ENCODE results near the gene SLCO2A1. TPM values are rescaled to one million over a fixed set of nuclear protein-coding genes. Genes with fewer than 3 reads are reported as not detected.

SLCO2A1 gene
- total RNA-seq, 2 donors from 2014 or later, result 7.0 to 17.5 TPM

DNA sequence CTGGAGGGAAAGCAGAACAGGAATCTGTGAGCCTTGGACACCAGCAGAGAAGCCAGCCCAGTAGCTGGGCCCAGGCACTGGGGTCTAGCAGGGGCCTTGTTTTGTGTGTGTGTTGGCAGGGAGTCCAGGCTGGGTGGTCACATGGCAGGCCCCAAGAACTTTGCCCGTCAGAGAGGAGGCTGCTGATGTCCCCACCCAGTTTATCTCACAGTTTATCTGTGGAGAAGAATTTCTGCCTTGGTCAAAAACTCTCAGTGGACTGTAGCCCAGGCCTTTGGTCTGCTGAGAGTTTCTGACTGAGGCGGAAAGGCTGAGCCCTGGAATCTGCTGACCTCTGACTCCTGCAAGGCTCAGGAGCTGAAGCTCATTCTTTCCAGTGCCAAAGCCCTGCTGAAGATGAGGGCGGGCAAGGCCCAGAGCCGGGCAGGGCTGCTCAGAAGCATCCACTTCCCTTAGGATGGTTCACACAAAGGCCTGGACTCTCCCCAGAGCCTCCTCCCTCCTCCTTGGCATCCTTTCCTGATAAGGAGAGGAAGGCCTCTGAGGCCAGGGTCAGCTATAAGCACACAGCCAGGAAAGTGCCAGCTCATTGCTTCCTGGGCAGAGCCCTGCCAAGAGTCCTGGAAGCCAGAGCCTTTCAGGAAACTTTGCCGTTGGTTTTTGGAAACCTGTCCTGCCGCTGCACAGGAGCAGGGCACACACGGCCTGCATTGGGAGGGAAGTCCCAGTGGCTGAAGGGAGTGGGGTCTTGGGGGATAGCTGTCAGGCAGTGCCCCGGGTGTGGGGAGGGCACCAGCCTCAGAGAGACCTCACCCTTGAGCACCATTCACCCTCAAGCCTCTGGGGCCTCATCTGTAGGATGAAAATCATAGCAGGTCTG lies 37.2 kb upstream of the SLCO2A1 start:
- no peak overlapping the region for H3K4me3 ChIP-seq
- ATAC-seq, result peak; percentile 69
- H3K36me3 ChIP-seq (replicated peaks in 1 of 2; ENCODE audit: insufficient read depth in 1 of 2, low read depth in 2 of 2), result no peaks in the 10 kb centered on the region
- H3K27me3 ChIP-seq, result no peaks in the 10 kb centered on the region
- intact Hi-C loops (cut with DNase I), result no loop called here
- DNase-seq, result peak in 2 of 4 donors; percentile 19 to 35
- no peaks in the 10 kb centered on the region for H3K9me3 ChIP-seq
- H3K4me1 ChIP-seq, result no peaks in the 10 kb centered on the region
- TF ChIP-seq, protein P1, sequence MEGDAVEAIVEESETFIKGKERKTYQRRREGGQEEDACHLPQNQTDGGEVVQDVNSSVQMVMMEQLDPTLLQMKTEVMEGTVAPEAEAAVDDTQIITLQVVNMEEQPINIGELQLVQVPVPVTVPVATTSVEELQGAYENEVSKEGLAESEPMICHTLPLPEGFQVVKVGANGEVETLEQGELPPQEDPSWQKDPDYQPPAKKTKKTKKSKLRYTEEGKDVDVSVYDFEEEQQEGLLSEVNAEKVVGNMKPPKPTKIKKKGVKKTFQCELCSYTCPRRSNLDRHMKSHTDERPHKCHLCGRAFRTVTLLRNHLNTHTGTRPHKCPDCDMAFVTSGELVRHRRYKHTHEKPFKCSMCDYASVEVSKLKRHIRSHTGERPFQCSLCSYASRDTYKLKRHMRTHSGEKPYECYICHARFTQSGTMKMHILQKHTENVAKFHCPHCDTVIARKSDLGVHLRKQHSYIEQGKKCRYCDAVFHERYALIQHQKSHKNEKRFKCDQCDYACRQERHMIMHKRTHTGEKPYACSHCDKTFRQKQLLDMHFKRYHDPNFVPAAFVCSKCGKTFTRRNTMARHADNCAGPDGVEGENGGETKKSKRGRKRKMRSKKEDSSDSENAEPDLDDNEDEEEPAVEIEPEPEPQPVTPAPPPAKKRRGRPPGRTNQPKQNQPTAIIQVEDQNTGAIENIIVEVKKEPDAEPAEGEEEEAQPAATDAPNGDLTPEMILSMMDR (IDR thresholded peaks at IDR 0.05), result no peak
- TF ChIP-seq POLR2A (IDR thresholded peaks at IDR 0.05), result no peak
- WGBS, 2 donors, result 46 to 74% methylated on average over 4 to 8 of the region's 8 CpGs
- peak overlapping the region in 1 of 4 donors; percentile 61 for H3K27ac ChIP-seq

DNA sequence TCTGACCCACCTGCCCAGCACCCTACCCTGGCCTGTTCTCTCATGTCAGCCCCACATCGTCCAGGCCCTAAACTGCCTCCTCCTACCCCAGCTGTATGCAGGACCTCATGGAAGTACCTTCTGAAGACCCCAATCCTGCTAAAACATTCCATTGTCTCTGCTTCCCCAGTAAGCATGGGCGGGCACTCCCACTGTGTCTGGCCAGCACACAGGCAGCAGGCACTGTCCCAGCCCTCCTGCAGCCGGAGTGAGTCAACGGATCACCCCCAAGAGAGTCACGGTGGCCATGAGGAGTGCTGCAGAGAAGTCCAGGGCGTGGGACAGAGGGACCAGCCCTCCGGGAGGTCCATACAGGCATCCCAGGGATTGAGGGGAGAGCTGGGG lies 36.4 kb upstream of the SLCO2A1 start:
- no peaks in the 10 kb centered on the region for H3K27me3 ChIP-seq
- peak overlapping the region in 1 of 4 donors; percentile 61 for H3K27ac ChIP-seq
- ATAC-seq (no peak), DNase-seq (no peak)
- peaks cover 2% of the 10 kb centered on the region for H3K4me1 ChIP-seq
- intact Hi-C loops (cut with DNase I), result no loop called here
- TF ChIP-seq, protein P1 (IDR thresholded peaks at IDR 0.05), result no peak
- no peak for TF ChIP-seq POLR2A (IDR thresholded peaks at IDR 0.05)
- 75 to 85% methylated on average over 4 to 7 of the region's 7 CpGs for WGBS, 2 donors
- no peaks in the 10 kb centered on the region for H3K9me3 ChIP-seq
- H3K4me3 ChIP-seq, result no peak overlapping the region
- H3K36me3 ChIP-seq (replicated peaks in 1 of 2; ENCODE audit: insufficient read depth in 1 of 2, low read depth in 2 of 2), result no peaks in the 10 kb centered on the region

DNA sequence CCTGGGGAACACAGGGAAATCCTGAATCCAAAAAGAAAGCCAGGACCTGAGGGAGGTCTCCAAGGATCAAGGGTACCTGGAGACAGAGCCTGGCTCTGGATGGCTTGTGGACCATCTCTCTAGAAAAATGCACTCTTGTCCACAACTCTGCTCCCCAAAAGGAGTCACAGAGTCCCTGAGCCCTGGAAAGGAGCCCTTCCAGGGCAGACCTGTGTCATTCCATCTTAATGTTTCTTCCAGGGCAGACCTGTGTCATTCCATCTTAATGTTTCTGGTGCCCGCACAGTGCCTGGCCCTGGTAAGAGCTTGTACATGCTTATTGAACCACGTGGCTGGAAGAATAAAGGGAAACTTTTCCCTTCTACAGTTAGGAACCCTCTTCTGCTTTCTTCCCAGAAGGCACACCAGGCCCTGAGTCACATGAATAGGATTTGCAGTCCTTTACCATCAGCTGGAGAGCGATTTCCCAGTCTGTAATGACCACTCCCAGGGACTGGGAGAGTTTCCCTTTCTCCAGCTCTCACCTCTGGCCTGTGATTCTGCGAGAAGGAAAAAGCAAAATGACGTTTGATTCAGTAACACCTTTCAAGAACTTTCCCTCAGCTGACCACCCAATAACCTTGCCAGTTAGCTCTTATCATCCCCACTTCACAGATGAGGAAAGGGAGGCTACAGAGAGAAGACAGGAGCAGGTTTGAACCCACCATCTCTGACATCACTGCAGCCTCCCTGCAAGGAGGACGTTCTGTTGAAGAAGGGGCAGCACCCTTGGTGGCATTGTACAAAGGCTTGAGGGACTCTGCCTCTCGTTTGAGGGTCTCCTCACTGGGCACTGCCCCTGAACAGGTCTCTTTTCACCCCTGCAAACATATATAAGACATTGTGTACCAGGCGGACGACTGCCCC lies 35.8 kb upstream of the SLCO2A1 start:
- no peak for ATAC-seq
- DNase-seq, result no peak
- Histone ChIP-seq H3K36me3 (replicated peaks in 1 of 2; ENCODE audit: insufficient read depth in 1 of 2, low read depth in 2 of 2) (no peaks in the 10 kb centered on the region), H3K4me3 (no peak overlapping the region), H3K9me3 (no peaks in the 10 kb centered on the region), H3K27ac (no peak overlapping the region), H3K4me1 (peaks cover 8% of the 10 kb centered on the region), H3K27me3 (no peaks in the 10 kb centered on the region)
- 71 to 73% methylated on average over 9 of the region's 9 CpGs for WGBS, 2 donors
- intact Hi-C loops (cut with DNase I), result no loop called here
- TF ChIP-seq POLR2A (IDR thresholded peaks at IDR 0.05), result no peak
- TF ChIP-seq, protein P1 (IDR thresholded peaks at IDR 0.05), result no peak

DNA sequence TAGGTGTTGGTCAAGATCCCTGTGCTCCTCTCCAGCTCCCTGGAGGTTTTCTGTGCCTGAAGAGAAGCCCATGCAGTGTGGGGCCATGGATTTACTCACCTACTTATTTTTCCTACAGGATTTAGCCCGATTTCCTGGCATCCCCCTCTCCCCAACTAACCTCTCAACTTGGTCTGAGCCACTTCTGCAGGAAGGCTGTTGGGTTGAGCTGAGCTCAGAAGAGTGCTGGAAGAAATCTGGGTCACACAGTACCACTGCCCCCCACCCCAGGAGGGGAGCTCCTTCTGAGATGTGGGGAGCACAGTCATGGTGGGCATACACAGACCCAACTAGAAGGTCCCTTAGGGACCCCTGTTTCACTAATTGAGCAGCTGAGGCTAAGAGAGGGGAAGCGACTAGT lies 34.4 kb upstream of the SLCO2A1 start:
- 80% methylated on average over 2 of the region's 2 CpGs for WGBS, 2 donors
- H3K27me3 ChIP-seq, result no peaks in the 10 kb centered on the region

More for the DNA sequence above, 34.4 kb upstream of the SLCO2A1 start:
- Histone ChIP-seq H3K36me3 (replicated peaks in 1 of 2; ENCODE audit: insufficient read depth in 1 of 2, low read depth in 2 of 2) (no peaks in the 10 kb centered on the region), H3K9me3 (no peaks in the 10 kb centered on the region), H3K4me3 (no peak overlapping the region), H3K4me1 (peaks cover 23% of the 10 kb centered on the region), H3K27ac (no peak overlapping the region)
- ATAC-seq, result no peak
- TF ChIP-seq, protein P1 (IDR thresholded peaks at IDR 0.05), result no peak
- no peak for TF ChIP-seq POLR2A (IDR thresholded peaks at IDR 0.05)
- DNase-seq, result no peak
- intact Hi-C loops (cut with DNase I), result no loop called here

Data from body of pancreas (tissue), 4 donors.